H1 (cell line): ENCODE results near the gene SIX4.

Experiments used
- BCL11A ChIP-seq, 2 experiments: IDR thresholded peaks; one replicate each; pipeline ENCODE4 v1.6.1; 2011; ENCODE audit warnings: low read depth in 2 of 2, low read length in 2 of 2, mild to moderate bottlenecking in 2 of 2
- CBX5 ChIP-seq: fragments of 300-800, 300-1000 bp; sonication (generic); IDR thresholded peaks from 2 replicates; pipeline ENCODE4 v1.7.1; 2016; ENCODE audit warnings: antibody characterized with exemption, low read length, low read depth
- CEBPB ChIP-seq: IDR thresholded peaks from 2 replicates; pipeline ENCODE4 v1.6.1; 2012; ENCODE audit warnings: low read depth, low read length
- CTCF ChIP-seq, 3 experiments: IDR thresholded peaks; 1 replicate in 2 of 3; 2 replicates in 1 of 3; pipeline versions ENCODE4 v1.5.1 to v1.6.1; 2011; ENCODE audit warnings: low read length in 3 of 3, mild to moderate bottlenecking in 3 of 3, inconsistent platforms in 2 of 3, low read depth in 1 of 3, moderate library complexity in 1 of 3; ENCODE audit not compliant: insufficient read depth in 1 of 3; ENCODE audit errors: control extremely low read depth in 1 of 3
- JUND ChIP-seq: IDR thresholded peaks from 2 replicates; pipeline ENCODE4 v1.6.1; 2011; ENCODE audit warnings: mild to moderate bottlenecking, improper control_type of control experiment, low read length
- MAX ChIP-seq: IDR thresholded peaks from 2 replicates; pipeline ENCODE4 v1.6.1; 2012; ENCODE audit warnings: inconsistent platforms
- POLR2AphosphoS5 ChIP-seq: IDR thresholded peaks from 2 replicates; pipeline ENCODE4 v1.6.1; 2011; ENCODE audit warnings: low read depth, low read length
- TCF12 ChIP-seq: IDR thresholded peaks from 2 replicates; pipeline ENCODE4 v1.6.1; 2011; ENCODE audit warnings: low read depth, mild to moderate bottlenecking, low read length
- YY1 ChIP-seq: IDR thresholded peaks from 2 replicates; pipeline ENCODE4 v1.6.1; 2011; ENCODE audit warnings: low read depth, mild to moderate bottlenecking, low read length

- TF ChIP-seq JUND (peak; percentile 98), MAX (no peak), TCF12 (peak; percentile 93), CEBPB (no peak), CTCF (IDR thresholded peaks at IDR 0.05; ENCODE audit: control extremely low read depth in 1 of 3, insufficient read depth in 1 of 3, low read depth in 1 of 3, low read length in 3 of 3) (no peak), BCL11A (IDR thresholded peaks at IDR 0.05; ENCODE audit: low read depth in 2 of 2, low read length in 2 of 2) (peak in 1 of 2 experiments; percentile 19), YY1 (0 out of 2 replicates have a peak, but pooled peaks have one; percentile 62), CBX5 (no peak), POLR2AphosphoS5 (0 out of 2 replicates have a peak, but pooled peaks have one; percentile 22)
Measured at GRCh38 chr14:60760644-60761364, 36.7 kb upstream of the SIX4 start.
